Effector CD4-positive, alpha-beta T cell (primary cell): ENCODE measurements around the gene PTPN7.

Source experiments
- DNase-seq: peaks from one replicate; pipeline ENCODE4 v3.0.0-alpha.2; 2020

Gene PTPN7

GRCh38 chr1:202165942-202166843 lies 5.8 kb upstream of the PTPN7 start:
- DNase-seq = no peak

- no peak for DNase-seq
Measured at GRCh38 chr1:202165267-202165941, 5.0 kb upstream of the PTPN7 start.

DNA sequence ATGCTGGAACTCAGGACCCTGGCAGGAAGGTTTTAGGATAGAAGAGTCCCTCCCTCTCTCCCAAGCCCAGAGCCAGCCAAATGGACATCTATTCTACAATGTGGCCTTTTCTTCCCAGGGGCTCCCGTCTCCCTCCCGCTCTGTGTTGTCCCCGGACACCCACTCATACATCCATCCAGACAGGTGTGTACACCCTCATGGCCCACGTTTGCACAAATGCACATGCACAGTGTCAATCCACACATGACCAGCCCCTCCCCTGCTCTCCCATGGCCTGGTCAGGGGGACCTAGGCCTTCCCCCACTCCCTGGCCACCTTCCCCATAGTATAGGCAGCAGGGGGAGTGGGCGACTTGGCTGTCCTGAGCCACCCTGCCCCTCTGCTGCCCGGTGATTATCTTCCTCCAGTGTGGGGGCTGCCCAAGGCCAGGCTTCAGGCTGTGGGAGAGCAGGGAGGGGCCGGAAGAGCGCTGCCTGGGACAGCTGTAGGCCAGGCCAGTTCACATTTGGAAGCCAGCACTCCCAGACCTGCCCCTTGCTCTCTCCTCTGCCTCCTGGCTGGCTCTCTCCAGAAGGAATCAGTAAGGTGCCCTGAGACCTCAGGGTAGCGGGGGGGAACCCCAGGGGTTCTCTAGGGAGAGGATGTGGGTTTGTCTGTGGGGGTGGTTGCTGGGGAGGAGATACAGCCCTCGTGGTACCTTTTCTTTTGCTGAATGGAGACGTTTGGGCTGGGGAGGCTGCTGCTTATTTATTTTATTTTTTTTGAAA lies 4.1 kb upstream of the PTPN7 start:
- peak; percentile 79 for DNase-seq

GRCh38 chr1:202163281-202164270 lies 3.2 kb upstream of the PTPN7 start:
- DNase-seq = no peak

DNA sequence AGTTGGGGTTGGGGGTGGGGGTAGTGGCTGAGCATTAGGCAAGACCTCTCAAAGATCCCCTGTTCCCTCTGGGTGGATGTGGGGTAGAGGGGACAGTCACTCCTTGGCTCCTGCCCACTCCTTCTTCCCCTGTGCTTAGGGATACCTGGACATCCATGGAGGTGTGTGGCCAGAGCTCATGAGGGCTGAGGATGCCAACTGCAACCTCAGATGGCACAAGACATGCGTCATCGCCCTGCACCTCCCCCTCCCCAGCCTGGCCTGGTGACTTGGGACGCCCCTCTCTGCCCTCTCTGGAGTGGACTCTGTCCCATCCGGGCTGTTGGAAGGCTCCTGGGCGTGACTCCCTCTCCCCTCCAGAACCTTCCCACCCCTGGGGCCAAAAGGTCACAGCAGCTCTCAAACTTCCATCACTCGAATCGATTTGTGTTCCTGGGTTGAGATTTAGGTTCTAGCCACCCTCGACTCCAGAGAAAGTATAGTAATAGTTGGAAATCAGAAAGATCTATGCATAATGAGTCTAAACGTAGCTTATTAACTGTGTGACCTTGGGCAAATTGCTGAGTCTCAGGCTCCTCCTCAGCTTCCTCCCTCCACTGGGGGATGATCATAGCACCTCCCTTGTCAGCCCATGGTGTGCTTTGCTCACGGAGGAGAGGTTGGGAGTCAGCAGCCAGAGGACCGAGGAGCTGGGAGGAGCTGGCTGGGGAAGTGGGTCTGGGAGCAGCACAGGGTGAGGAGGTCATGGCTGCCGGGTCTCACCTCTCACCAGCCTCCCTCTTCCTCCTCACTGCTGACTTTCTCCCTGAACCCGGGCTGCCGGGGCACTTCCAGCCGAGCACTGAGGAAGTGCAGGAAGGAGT lies 2.2 kb upstream of the PTPN7 start:
- no peak for DNase-seq

- DNase-seq = no peak
Measured at GRCh38 chr1:202162047-202162417, 1.6 kb upstream of the PTPN7 start.

DNA sequence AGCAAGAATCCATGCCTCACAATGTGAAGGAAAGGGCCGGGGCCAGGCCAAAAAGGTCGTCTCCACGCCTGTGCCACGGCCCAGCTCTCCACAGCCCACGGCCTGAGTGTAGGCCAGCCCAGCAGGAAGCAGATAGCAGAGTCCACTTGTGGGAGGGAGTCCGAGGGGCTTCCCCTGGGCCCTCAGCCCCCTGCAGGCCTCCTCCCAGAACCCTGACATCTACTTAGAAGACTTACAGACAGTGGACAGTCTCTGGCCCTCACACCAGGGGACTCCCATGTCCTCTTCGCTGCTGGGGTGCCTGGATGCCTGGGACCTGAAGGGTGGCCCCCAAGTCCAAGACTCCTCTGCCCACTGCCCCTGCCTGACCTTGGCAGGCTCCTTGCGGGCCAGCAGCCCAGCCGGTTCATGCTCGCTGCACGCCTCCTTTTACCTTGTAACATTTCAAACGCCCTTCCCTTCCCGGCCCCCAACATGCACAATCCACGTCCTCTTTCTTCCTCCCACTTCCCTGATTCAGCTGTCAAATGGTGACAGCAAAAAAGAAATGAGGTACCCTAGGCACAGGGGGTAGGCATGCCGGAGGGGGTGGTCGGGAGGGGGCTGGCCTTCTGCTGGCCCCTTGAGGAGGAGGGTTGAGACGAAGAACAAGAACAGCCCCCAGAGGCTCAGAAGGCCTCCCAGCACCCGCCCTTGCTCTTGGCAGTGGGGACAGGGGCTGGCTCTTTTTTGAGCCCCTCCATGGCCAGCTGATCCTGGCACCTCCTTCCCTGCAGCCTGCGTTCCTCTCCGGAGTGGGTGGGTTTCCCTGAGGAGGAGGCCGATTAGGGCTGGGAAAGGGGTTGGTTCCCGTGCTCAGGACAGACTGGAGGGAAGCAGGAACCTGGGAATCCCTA lies 997 bp upstream of the PTPN7 start:
- DNase-seq = no peak

DNA sequence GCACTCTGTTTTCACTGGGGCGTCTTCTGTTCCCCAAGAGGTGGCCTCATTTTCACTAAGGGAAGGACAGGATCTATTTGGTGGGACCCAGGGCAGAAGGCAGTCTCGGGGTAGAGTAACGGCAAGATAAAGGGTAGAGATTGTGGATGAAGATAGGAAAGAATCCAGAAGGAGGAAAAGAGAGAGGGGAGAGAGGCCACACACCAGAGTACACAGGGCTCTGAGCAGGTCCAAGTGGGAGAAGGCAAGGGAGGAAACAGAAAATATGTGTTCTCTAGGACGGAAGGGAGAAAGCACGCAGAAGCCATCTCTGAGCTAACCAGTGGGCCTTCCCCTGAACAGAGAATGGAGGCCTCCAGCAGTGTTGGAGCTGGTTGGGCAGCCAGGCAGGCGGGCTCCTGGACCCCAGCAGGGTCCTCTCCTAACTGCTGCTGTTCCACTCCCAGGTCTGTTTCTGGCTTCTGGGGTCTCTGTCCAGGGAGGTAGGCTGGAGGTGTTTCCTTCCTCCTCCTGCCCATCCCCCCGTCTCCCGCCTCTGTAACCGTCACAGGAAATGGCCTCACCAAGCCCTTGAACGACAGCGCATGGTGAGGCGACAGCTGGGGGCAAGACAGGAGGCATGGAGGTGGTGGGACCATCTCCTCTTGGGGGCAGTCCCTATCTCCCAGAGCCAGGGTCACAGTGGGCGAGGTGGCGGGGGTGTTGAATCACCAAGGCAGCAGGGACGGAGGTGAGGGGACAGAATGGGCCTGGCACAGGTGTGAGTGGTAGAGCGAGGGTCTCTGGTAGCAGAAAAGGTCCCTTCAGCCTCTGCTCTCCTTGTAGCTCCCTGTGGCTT lies 649 bp downstream of the PTPN7 start:
- DNase-seq = no peak

DNA sequence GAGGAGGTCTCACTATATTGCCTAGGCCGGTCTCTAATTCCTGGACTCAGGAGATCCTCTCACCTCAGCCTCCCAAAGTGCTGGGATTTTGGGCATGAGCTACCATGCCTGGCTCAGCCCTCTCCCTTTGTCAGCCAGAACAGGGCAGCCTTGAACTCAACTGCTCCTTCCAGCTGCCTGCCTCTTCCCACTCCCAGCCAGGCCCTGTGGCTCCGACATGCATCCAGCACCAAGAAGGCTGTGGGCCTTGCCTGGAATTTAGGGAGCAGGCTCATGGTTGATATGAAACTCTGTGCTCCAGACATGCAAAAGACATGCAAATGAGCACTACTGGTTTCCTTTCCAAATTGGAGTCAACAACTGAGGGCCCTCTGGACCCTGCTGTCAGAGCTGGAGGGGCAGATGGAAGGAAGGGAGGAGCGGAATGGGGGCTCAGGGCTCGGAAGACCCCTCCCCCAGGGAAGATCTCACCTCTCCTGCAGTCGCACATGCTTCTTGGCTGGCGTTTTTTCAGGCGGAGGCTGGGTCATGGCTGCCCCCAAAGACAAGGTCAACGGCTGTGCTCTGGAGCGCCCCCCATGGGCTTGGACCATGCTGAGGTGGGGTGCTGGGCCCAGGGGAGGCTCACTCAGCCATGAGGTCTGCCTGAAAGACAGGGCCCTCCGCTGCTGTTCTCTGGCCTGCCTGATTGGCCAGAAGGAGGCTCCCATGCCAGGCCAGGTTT lies 1.4 kb downstream of the PTPN7 start:
- no peak for DNase-seq

- DNase-seq = no peak
Measured at GRCh38 chr1:202157945-202158344, 2.5 kb downstream of the PTPN7 start.

- no peak for DNase-seq
Measured at GRCh38 chr1:202156590-202156989, 3.8 kb downstream of the PTPN7 start.

DNA sequence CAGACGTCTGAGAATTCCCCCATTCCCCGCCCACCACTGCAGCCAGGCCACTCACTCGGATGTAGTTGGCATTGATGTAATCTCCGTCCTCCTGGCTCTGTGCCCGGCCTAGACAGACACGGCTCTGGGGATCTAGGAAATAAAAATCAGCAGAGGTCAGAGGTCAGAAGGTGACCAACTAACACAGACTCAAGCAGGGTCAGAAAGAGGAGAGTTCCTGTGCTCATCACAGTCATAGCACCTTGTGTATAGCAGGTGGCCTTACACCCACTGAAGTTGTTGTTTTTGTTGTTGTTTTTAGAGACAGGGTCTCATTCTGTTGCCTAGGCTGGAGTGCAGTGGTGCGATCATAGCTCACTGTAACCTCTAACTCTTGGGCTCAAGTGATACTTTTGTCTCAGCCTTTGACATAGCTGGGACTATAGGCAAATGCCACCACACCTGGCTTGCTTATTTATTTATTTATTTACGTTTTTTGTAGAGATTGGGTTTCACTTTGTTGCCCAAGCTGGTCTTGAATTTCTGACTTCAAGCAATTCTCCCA lies 4.9 kb downstream of the PTPN7 start:
- no peak for DNase-seq

DNA sequence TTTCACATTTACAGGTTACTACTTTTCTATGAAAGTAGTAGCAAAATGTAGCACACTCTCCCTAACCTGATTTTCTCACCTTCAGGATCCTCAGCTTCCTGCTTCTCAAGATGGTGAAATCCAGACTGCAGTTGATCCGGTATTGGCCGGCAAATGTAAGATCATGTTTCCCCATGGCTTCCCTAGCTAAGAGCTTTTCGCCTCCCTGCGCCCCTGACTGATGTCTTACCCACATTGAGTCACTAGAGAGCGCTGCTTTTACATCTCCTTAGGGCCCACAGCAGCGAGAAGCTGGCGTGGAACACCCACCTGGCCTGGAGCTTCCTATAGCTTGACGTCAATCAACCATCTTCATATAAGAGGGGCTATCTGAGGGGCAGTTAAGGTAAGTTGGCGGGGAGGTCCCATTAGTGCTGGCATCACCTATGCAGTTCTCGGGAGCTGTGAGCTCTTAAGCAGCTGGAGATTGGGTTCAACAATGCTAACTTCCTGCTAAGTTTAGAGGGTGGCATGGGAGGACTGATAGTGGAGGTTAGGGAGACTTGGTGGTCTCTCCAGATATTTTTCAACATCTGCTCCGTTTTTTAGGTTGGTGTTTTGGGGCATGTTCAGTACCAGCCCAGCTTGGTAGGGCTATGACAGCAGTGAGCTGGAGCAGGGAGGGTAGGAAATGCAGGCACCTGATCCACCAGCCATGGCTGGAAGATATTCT lies 5.5 kb downstream of the PTPN7 start:
- no peak for DNase-seq

DNA sequence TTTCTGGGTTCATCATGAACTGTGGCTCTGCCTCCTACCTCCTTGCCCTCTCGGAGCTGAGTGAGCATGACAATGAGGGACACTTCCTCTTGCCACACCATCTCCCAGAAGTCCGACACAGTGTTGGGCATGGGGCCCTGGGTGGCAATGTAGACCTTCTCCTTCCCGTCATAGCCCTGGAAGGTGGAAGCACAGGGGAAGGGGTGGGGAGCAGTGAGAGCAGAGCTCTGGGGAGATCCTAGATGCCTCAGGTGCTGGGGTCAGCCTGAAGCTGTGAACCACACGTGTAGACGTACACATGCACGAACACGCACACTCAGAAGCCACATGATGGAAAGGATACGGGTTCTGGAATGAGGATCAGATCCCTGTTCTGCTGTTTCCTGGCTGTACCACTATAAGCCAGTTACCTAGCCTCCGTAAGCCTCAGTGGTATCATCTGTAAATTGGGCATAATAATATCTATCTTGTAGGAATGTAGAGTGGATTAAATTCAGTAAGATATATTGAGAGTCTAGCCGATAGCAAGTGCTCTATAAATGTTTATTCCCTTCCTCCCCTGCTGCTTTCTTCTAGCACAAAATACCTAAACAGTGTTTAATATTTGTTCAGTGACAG lies 6.1 kb downstream of the PTPN7 start:
- DNase-seq = no peak

DNA sequence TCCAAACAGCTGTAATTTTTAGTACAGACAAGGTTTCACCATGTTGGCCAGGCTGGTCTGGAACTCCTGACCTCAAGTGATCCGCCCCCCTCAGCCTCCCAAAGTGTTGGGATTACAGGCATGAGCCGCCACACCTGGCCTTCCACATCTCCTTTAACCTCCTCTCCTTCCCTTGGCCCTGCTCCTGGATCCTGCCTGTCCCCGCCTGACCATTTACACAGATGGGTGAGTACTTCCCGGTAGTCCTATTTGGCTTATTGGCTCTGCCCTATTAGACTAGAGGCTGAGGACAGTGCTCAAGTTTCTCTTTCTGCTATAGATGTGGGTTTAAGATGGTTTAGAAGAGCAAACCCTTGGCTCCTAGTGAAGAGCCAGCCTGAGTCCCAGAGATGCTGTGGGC lies 7.1 kb downstream of the PTPN7 start:
- no peak for DNase-seq

GRCh38 chr1:202152399-202152798 lies 8.0 kb downstream of the PTPN7 start:
- no peak for DNase-seq

- no peak for DNase-seq
Measured at GRCh38 chr1:202151045-202151444, 9.4 kb downstream of the PTPN7 start.
